ENCODE measurements around the gene CELSR1. TPM values are rescaled to one million over a fixed set of nuclear protein-coding genes. Genes with fewer than 3 reads are reported as not detected.

Gene CELSR1
- total RNA-seq, 2 experiments from 2014 or later, result 0.10 to 0.17 TPM

DNA sequence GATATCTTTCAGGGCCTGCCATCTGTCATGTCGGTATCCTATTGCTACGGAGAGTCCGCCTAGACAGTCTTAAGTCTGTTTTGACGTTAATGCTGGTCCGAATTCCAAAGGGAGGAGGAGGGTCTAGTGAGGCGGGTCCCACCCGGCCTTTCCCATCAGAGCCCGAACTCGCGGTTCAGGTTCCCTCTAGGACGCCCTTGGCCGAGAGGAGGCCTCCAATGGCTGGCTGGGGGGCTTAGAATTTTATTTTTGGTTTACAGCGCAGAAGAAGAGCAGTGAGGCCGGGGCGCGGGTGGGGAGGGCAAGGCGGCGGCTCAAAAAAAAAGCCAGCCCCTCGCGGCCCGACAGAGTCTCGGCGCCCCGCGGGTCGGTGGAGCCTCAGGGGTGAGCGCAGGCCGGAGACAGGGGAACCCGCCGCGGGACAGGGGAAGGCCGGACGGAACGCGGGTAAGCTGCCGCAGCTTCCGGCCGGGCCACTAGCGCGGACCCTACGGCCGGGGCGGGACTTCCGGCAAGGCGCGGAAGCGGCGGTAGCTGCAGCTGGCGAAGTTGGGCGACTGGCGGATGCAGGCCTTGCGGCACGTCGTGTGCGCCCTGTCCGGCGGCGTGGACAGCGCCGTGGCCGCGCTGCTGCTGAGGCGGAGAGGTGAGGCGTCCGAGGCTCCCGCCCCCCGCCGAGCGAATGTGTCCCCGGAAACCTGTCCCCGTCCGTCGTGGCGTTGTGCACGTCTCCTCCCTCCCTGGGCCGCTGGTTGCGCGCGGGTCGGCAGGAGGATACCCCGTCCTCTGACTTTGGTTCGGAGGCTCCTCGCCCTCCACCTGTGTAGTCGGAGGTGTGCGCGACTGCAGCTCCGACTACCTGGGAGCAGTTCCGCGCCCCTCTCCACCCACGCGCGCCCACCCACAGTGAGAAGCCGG is 202.0 kb downstream of the CELSR1 start, which contains the start of gene TRMU:
Gene TRMU (plus strand): TSS at position 514 of the 918 bp plus-strand sequence. CDS start 51 bp downstream, at position 565.
- POLR2A ChIA-PET, result interaction anchor here (0.6 to 1.7 kb wide), 3 partner anchors 32 to 85 kb away, joined by 3 to 8 read pairs (median 4); partner anchors contain the start of genes CDPF1 and GTSE1
- CTCF ChIA-PET, result interaction anchor here (0.7 to 1.5 kb wide), 4 partner anchors 9 to 341 kb away, joined by 3 read pairs; no protein-coding TSS in a partner anchor

DNA sequence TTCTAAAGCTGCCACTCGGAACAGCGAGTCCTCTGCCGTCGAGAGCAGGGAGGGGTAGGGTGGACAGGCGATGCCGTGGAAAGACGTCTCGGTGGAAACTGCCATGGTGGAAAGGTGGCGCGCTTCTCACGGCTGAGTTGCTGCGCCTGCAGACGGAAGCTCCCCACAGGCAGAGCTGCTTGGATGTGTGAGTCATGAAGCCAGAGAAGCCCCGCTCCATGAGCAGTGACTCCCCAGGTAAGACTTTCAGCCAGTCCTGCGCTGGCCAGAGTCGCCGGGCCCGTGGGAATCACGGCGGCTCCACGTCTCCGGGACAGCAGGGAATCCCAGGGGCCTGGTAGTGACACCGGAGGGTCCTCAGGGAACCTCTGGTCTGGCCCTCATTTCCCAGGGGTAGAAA is 205.9 kb downstream of the CELSR1 start:
- POLR2A ChIA-PET, result no interaction called here
- CTCF ChIA-PET, result interaction anchor here (0.8 kb wide), 1 partner anchor 209 kb away, joined by 3 read pairs; no protein-coding TSS in a partner anchor

DNA sequence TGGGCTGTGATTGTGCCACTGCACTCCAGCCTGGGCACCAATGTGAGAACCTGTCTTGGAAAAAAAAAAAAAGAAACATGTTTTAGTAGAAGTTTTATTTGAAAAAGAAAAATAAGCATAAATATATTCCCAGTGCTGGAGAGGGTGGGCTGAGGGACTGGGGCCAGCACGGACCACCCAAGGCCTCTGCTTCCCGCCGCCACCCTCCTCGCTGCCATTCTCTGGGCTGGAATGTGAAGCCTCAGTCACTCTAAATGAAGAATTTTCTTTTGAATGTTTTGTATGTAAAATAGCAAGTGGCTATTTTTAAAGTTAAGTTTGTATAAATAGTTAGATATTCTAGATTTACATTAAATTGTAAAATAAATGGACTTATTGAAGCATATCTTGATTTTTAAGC is 207.0 kb downstream of the CELSR1 start:
- ChIA-PET CTCF (no interaction called here), POLR2A (interaction anchor here (0.6 kb wide), 1 partner anchor 62 kb away, joined by 3 read pairs; the partner anchor contains the start of gene TTC38)

DNA sequence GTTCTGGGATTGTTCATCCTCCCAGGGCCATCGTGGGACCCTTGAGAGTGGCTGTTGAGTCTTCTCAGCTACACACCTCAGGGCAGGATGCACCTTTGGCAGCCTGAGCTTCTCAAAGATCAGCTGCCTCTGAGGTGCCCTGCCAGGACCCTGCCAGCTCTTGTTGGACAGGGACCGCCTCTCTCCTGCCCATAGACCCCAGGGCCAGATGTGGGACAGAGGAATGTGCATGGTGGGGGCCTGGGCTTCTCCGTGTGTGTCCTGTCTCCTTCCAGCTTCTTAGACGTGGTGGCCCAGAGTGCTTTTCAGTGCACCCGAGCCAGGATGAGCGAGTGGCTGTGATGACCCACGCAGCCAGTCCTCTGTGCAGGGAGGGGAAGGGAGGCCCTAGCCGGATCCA is 207.8 kb downstream of the CELSR1 start:
- CTCF ChIA-PET, result no interaction called here
- POLR2A ChIA-PET, result interaction anchor here (0.6 kb wide), 1 partner anchor 62 kb away, joined by 3 read pairs; the partner anchor contains the start of gene TTC38

DNA sequence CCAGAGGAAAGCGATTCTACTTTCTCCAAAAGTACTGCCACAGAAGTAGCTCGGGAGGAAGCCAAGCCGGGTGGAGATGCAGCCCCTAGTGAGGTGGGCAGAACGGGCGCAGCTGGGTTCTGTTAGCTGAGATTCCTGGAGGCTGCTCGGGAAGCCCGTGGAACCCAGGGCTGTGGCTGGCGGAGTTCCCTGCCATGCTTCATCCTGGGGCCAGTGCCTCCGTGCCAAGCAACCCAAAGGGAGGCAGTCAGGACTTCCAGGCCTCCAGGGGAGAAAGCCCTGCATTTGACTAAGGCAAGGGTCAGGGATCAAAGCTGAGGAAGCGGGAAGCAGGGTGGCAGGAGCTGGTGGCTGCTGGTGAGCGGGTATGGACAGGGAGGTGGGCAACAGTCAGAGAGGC is 208.6 kb downstream of the CELSR1 start:
- POLR2A ChIA-PET, result interaction anchor here (0.5 kb wide), 1 partner anchor 256 kb away, joined by 5 read pairs; no protein-coding TSS in a partner anchor
- CTCF ChIA-PET, result no interaction called here

DNA sequence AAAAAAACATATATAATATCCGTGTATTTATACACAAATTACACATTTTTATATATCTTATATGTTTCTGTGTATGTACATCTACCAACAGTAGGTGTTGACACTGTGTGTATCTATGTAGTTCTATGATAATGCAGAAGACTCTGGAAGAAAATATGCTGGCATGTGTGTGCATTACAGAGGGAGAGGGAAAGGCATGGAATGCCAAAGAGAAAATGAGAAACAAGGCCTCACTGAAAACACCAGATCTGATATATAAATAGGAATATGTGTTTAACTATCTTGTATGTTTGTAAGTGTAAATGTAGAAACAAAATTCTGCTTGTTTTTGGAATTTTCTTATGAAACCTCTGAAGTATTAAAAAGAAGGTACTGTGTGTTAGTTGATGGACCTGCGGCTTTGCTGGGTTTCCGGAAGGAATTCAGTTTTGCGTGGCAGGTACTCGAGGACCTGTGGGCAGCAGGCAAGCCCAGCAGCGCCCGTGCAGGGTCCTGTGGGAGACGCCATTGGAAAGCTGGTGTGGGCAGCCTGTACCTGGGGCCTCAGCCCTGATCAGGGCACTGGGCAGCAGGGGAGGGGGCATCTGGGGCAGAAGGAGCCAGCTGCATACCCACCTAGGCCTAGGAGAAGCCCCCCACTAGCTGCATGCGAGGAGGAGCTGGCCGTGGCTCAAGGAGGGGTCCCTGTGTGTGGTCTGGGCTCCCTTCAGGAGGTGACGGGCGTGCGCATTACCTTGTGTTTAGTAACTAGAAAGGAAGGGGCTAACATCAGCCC is 209.5 kb downstream of the CELSR1 start:
- ChIA-PET CTCF (no interaction called here), POLR2A (no interaction called here)

DNA sequence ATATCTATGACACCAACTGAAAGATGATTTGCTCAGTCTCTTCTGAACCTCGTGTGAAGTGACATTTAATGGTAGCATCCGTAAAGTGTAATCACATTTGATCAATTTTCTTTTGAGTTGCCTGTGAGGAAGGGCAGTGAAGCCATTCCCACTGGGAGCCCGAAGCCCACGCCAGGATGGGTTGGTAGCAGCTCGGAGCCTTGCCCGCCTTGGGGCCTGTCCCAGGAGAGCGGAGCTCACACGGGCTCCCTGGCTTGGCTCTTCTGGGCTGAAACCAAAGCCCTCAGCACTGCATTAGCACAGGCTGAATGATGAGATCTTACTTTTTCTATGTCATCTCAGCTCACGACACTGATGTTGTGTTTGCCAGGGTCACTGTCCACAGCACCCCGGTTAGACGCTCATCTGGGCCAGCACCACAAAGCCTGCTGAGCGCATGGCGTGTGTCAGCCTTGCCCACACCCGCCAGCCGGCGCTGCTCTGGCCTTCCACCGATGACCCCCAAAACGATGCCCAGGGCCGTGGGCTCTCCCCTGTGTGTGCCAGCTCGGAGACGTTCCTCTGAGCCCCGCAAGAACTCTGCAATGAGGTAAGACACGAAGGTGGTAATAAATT is 211.2 kb downstream of the CELSR1 start:
- CTCF ChIA-PET, result interaction anchor here (0.6 to 1.4 kb wide), 2 partner anchors 10 to 295 kb away, joined by 3 read pairs; partner anchors contain the start of gene TRMU
- POLR2A ChIA-PET, result no interaction called here

DNA sequence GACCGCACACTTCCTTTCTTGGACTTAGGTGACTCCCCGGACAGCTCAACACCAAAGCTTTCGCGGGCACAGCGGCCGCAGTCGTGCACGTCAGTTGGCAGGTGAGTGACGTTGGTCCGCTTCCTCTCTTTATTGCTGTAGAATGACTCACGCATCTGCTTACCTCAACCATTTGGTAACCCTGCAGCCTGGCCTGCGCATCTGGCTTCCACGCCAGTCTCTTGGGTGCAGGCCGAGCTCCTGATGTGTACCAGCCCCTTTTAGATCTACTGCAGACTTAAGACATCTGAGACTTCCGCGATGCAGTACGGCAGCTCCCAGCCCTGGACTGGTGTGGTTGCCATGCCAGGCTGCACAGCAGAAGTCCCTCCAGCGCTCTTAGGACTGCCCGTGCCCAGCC is 214.3 kb downstream of the CELSR1 start:
- POLR2A ChIA-PET, result no interaction called here
- CTCF ChIA-PET, result no interaction called here

DNA sequence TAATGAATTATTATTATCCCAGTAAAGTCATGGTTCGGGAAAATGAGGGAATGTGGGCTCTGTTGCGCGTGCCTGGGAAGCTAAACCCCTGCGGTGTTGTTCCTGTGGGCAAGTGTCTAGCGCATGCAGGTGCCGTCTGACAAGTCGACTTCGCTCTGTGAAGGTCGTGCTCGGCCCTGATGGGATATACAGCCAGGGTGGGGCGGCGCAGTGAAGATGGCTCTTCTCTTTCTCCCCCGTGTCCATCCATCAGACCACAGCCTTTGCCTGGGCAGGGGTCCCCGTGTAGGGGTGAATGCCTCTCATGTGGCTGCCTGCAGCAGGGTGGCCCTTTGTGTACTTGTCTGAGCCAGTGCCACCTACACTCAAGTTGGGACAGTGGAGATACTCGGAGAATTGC is 214.7 kb downstream of the CELSR1 start:
- POLR2A ChIA-PET, result no interaction called here

DNA sequence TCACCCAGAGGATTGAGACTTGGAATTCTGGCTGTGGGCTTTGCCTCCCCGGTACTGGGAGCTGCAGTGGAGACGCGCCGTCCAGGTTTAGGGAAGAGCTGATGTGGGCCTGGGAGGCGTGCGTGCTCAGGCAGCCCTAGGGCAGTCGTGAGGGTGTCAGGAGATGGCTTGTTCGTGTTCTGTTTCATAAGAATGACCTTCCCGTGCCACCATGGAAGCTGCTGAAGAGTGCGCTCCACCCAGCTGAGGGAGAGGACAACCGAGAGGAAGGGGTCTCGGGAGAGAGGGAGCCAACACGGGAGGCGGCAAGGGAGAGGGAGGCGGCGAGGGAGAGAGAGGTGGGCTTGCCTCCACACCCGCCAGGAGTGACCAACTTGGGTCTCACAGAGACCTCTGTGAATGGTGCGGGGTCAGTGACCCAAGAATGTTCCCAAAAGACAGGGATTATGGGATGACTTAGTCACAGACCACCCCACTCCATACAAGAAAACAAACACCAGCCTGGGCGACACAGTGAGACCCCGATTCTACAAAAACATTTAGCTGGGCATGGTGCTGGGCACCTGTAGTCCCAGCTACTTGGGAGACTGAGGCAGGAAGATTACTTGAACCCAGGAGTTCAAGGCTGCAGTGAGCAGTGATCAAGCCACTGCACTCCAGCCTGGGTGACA is 216.6 kb downstream of the CELSR1 start:
- POLR2A ChIA-PET, result no interaction called here
- CTCF ChIA-PET, result no interaction called here

More for the DNA sequence above, 214.7 kb downstream of the CELSR1 start:
- CTCF ChIA-PET, result interaction anchor here (1.1 kb wide), 1 partner anchor 317 kb away, joined by 4 read pairs; no protein-coding TSS in a partner anchor

DNA sequence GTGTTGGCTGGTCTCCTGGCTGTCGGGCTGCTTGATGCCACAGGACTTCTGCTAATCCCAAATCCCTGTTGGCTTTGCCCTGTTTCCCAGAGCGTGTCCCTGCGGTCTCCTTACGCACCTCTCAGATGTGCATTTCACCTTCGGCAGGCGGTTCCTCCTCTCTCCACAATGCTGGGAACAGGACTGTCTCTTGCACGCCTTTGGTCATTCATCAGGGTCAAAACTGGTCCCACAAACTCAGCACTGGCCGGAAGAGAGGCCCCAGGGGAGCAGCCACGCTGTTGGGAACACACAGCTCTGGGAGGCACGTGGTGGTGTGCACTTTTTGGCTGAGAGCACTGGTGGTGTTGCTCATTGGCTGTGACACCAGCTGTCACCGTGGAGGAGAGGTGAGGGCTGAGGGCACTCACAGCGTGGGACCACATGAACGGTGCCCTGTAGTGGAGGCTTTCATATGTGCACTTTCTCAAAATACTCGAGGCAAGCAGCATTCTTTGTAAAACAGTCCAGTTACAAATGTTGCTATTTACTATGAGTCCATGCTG is 217.2 kb downstream of the CELSR1 start:
- ChIA-PET CTCF (no interaction called here), POLR2A (interaction anchor here (0.5 kb wide), 1 partner anchor 378 kb away, joined by 3 read pairs; no protein-coding TSS in a partner anchor)

DNA sequence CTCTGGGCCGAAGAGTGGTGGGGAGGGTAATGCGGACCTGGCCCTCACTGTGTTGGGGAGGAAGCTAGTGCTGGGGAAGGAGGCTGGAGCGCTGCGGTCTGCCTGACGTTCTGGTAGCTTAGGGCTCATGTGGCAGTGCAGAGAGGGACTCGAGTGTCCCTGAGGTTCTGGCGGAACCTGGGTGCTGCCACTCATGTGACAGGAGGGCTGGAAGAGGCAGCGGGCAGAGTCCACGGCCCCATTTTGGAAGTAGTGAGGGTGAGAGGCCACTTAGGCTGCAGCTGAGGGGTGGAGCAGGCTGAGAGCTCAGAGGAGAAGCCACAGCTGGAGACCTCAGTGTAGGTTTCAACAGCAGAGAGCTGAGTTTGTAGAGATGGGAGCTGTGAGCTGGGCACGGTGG is 218.1 kb downstream of the CELSR1 start:
- CTCF ChIA-PET, result no interaction called here

DNA sequence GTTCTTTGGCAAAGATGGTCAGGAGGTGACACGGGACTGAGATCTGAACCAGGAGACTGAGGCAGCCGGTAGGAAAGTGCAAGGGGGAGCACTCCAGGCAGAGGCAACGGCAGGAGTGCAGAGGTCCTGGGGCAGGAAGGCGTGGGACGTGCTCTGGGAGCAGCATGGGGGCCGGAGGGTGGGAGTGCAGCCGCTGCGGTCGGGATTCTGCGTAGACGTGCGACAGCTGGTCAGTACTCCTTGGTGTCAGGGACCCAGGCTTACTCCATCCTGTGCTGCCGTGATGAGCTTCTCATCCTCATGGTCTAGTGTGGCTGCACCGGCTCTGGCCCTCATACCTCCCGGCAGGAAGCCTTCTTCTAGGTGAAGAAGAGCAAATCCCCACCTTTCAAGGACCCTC is 218.8 kb downstream of the CELSR1 start:
- CTCF ChIA-PET, result interaction anchor here (0.9 kb wide), 1 partner anchor 324 kb away, joined by 3 read pairs; no protein-coding TSS in a partner anchor
- POLR2A ChIA-PET, result no interaction called here

More for the DNA sequence above, 218.1 kb downstream of the CELSR1 start:
- POLR2A ChIA-PET, result no interaction called here

DNA sequence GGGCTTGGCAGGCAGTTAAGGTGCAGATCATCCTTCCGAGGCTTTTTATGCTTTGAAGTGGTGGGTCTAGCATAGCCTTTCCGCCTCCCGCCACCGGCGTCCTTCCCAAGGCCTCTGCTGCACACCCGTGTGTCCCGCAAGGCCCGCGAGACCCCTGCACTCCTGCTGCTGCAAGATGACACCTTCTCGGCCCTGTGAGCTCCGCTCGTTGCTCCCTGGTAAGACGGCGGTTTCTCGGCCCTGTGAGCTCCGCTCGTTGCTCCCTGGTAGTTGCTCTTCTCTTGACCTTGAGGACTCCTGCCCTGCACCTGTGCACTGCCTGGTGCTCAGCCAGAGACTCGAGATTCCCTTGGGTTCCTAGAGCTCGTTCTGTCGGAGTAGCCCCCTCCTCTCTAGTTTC is 219.8 kb downstream of the CELSR1 start:
- POLR2A ChIA-PET, result no interaction called here
- CTCF ChIA-PET, result interaction anchor here (1.1 to 1.3 kb wide), 2 partner anchors 186 to 196 kb away, joined by 3 read pairs; no protein-coding TSS in a partner anchor

DNA sequence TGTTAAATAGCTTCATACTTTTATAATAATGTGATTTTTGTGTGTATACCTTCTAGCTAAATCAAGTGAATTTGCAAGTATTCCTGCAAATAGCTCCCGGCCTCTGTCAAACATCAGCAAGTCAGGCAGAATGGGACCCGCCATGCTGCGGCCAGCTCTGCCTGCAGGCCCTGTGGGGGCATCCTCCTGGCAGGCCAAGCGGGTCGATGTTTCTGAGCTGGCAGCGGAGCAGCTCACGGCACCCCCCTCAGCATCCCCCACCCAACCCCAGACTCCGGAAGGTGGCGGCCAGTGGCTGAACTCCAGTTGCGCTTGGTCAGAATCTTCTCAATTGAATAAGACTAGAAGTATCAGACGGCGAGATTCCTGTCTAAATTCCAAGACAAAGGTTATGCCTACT is 221.4 kb downstream of the CELSR1 start:
- POLR2A ChIA-PET, result no interaction called here
- CTCF ChIA-PET, result interaction anchor here (2.3 kb wide), 1 partner anchor 195 kb away, joined by 19 read pairs; no protein-coding TSS in a partner anchor

DNA sequence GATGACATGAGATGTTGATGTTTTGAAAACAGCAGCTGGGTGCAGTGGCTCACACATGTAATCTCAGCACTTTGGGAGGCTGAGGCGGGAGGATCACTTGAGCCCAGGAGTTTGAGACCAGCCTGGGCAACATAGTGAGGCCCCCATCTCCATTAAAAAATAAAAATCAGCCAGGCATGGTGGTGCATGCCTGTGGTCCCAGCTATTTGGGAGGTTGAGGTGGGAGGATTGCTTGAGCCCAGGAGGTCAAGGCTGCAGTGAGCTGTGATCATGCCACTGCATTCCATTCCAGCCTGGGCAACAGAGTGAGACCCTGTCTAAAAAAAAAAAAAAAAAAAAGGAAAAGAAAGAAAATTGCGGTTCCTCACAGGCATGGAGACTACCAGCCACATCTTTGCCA is 224.6 kb downstream of the CELSR1 start:
- ChIA-PET POLR2A (interaction anchor here (0.6 to 0.7 kb wide), 2 partner anchors 257 to 871 kb away, joined by 3 to 12 read pairs; no protein-coding TSS in a partner anchor), CTCF (interaction anchor here (0.7 to 1.1 kb wide), 2 partner anchors 190 to 465 kb away, joined by 3 to 7 read pairs; no protein-coding TSS in a partner anchor)

DNA sequence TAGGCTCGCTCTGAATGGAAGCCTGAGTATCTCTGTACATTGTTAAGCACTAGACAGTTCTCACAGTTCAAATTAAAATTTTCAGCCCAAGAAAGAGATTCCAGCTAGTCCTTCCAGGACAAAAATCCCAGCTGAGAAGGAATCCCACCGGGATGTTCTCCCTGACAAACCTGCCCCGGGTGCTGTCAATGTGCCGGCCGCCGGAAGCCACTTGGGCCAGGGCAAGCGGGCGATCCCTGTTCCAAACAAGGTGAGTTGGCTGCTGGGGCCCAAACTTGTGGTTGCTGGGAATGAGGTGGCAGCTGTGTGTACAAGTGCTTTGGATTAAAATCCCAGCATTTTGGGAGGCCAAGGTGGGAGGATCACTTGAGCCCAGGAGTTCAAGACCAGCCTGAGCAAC is 225.4 kb downstream of the CELSR1 start:
- POLR2A ChIA-PET, result no interaction called here

More for the DNA sequence above, 225.4 kb downstream of the CELSR1 start:
- CTCF ChIA-PET, result interaction anchor here (0.6 to 2.5 kb wide), 4 partner anchors 10 to 306 kb away, joined by 3 to 11 read pairs (median 3); no protein-coding TSS in a partner anchor
